Effector CD8-positive, alpha-beta T cell (primary cell): ENCODE data around the gene TMEM130.

Source experiments
- DNase-seq: peaks from one replicate; lab custom pipeline; 2025; lab: John Stamatoyannopoulos, UW

Gene TMEM130

DNA sequence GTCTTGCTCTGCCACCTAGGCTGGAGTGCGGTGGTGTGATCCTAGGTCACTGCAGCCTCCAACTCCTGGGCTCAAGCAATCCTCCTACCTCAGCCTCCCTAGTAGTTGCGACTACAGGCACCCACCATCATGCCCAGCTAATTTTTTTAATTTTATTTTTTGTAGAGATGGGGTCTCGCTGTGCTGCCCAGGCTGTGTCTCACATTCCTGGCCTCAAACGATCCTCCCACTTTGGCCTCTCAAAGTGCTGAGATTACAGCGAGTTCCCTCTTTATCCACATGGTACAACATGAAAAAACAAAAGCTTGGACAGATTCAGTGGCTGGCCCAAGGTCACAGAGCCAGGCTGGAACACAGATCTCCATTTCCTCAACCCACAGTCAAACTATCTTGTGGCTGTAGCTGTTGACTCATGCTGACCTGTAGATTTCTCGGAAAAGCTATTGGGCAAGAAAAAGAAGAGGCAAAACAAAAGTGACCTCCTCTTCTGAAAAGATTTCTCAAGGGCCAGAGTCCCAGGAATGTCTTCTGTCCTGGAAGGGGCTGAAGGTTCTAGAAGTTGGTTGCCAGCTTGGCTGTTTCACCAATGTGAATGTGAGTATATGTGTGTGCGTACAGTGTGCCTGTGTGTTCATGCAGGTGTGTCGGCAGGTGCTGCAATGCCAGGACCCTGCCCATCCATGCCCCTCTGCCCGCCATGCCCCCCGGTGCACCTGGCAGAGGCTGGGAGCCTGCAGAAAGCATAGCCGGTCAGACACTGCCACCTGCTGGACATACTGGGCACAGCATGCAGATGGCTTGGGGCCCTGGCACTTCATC lies 28.4 kb downstream of the TMEM130 start:
- peak; percentile 64 for DNase-seq

- no peak for DNase-seq
These were observed 29.1 kb downstream of the TMEM130 start for GRCh38 chr7:98840722-98841121.

DNA sequence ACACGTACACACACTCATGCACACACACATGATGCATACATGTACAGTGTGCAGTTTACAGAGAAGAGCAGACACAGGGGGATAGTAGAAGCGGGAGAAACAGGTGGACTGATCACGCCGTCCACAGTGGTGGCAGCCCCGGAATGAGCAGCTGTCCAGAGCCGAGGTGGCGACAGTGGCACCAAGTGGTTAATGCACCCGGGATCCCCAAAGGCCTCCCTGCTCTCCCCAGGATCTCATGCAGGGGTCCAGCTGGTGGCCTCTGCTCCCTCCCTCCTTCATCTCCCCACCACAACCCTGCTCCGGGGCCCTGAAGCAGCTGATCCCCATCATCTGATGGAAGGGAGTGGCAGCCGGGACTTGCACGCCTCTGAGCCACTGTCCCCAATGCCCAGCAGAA lies 29.7 kb downstream of the TMEM130 start:
- no peak for DNase-seq

GRCh38 chr7:98837630-98837972 lies 32.2 kb downstream of the TMEM130 start:
- no peak for DNase-seq

DNA sequence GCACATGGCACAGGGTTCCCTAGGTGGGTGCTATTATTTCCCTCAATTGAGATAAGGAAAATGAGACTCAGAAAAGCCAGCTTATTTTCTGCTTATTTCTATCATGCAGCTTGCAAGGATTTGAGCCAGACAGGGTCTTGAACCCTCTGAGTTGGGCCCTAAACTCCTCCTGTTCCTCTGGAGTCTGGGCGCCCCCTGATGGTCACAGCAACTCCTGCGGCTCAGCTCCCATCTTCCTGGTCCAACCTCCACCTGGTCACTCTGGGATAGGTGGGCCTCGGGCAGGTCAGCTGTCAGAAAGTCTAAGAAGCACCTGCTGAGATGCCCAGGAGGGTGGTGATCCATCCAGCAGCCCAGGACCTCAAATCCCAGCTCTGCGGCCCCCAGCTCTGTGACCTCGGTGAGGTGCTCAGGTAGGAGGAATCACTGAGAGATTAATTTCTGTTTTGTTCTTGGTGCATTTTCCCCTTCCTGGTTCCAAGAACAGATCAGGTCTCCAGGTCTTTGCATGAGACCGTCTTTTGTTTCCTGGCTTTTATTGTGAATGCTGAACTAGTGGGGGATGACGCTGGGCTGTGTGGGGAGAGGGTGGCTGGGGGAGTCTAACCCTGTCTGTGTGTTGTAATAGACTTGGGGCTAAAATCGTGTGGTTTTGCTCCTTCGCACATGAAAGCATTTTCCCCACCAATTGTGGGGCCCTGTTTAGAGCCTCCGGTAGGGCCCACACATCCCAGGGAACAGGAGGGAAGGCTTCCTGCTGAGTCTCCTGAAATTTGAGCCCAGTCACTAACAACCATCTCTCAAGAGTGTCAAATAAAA lies 32.8 kb downstream of the TMEM130 start:
- DNase-seq = no peak

- no peak for DNase-seq
These were observed 34.9 kb downstream of the TMEM130 start for GRCh38 chr7:98834949-98835348.

DNA sequence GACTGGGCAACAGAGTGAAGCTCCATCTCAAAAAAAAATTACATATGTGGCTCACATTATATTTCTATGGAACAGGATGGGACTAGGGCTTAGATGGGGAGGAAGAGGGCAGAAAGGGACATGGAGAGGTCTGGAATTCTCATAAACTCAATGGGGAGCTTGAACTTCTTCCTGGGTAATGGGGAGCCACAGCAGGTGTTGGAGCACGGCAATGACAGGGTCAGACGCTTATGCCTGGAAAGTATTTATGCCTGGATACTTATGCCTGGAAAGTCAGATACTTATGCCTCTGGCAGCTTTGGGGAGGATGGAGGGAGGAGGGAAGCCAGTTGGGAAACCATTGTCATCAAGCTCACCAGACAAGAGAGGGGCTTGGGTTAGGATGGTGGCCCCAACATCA lies 36.8 kb downstream of the TMEM130 start:
- no peak for DNase-seq

DNA sequence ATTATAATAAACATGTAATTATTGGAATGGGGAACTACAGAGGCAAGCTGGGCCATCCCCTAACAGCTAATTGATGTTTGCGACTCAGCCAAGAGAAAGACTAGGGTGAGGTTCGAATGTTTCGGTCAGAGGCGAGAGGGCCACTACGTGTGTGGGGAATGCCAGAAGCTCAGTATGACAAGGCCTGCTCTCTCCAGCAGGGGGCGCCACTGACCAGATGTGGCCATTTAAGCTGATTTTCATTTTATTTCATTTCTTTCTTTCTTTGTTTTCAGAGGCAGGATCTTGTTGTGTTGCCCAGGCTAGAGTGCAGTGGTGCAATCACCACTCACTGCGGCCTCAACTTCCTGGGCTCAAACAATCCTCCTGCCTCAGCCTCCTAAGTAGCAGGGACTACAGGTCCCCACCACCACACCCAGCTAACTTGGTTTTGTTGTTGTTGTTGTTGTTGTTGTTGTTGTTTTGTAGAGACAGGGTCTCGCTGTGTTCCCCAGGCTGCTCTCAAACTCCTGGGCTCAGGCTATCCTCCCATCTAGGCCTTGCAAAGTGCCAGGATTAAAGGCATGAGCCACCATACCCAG lies 38.1 kb downstream of the TMEM130 start:
- DNase-seq = peak; percentile 15

- no peak for DNase-seq
These were observed 38.8 kb downstream of the TMEM130 start for GRCh38 chr7:98830972-98831548.

GRCh38 chr7:98828368-98828767 lies 41.4 kb downstream of the TMEM130 start:
- no peak for DNase-seq

DNA sequence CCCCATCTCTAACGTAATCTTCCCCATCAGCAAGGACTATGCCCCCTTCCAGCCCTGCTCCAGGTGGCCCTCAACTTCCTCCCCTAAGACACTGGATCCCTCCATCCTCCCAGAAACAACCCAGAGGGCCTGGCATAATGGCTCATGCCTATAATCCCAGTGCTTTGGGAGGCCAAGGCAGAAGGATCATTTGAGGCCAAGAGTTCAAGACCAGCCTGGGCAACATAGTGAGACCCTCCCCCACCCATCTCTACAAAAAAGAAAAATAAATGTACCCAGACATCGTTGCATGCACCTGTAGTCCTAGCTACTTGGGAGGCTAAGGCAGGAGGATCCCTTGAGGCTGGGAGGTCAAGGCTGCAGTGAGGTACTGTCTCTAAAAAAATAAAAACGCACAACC lies 42.6 kb downstream of the TMEM130 start:
- DNase-seq = no peak

DNA sequence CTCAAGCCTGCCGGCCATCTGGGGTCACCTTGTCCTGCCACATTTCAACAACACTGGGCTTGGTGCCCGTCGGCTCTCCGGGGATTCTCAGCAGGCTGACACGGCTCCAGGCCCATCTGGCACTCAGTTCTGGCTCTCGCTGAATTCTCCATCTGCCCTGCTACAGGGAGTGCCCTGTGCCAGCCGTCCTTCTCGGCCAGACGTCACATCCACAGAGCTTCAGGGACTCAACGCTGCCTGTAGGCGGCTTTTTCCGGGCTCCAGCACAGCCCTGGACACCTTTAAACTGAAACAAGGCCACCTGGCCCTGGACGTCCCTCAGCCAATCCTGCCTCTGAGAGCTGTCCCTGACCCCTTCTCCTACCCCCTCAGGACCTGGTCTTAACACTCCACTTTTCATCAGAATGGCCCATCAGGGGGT lies 43.0 kb downstream of the TMEM130 start:
- DNase-seq = no peak

GRCh38 chr7:98826387-98826786 lies 43.4 kb downstream of the TMEM130 start:
- DNase-seq = no peak

DNA sequence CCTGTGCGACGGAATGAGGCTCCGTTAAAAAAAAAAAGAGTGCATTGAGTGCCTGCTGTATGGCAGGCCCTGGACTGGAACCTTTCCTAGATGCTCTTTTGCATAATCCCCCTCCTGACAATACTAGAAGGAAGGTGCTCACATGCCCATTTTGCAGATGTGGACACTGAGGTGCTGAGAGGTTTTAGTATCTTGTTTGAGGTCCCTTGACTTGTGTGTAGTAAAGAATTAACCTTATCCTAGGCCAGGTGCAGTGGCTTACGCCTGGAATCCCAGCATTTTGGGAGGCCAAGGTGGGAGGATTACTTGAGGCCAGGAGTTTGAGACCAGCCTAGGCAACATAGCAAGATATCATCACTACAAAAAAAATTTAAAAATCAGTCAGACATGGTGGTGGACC lies 46.6 kb downstream of the TMEM130 start:
- DNase-seq = no peak

DNA sequence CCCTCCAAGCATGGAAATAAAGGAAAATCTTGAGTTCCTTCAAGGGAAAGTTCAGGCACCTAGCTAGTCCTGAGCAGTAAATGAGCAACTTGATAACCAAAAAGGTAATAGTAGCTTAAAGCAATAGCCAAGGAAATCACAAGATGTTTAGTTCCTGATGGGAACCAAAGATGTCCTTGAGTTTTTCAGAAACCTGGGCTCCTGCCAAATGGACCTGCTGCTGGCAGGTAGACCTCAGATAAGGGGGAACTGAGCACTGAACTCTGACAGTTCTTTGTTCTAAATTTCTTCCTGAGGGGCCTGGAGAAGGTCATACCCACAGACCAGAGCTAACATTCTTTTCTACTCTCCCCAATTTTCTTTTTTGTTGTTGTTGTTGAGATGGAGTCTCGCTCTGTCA lies 48.5 kb downstream of the TMEM130 start:
- DNase-seq = no peak

- DNase-seq = no peak
These were observed 52.7 kb downstream of the TMEM130 start for GRCh38 chr7:98816967-98817710.

GRCh38 chr7:98816241-98816640 lies 53.6 kb downstream of the TMEM130 start:
- DNase-seq = no peak

DNA sequence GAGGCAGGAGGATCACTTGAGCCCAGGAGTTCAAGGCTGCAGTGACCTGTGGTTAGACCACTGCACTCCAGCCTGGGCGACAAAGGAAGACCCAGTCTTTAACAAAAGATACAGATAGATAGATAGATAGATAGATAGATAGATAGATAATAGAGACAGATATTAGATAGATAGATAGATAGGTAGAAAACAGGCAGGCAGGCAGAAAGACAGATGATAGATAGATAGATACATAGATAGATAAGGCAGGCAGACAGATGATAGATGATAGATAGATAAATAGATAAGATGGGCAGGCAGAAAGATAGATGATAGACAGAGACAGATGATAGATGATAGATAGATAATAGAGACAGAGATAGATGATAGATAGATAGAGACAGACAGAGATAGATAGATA lies 54.5 kb downstream of the TMEM130 start:
- no peak for DNase-seq

DNA sequence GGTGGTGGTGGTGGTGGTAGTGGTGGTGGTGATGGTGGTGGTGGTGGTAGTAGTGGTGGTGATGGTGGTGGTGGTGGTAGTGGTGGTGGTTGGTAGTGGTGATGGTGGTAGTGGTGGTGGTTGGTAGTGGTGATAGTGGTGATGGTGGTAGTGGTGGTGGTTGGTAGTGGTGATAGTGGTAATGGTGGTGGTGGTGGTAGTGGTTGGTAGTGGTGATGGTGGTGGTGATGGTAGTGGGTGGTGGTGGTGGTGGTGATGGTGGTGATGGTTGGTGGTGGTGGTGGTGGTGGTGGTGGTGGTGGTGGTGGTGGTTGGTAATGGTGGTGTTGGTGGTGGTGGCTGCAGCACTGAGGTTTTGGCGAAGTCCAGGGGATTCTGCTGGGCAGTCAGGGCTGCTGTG lies 58.5 kb downstream of the TMEM130 start:
- DNase-seq = no peak

DNA sequence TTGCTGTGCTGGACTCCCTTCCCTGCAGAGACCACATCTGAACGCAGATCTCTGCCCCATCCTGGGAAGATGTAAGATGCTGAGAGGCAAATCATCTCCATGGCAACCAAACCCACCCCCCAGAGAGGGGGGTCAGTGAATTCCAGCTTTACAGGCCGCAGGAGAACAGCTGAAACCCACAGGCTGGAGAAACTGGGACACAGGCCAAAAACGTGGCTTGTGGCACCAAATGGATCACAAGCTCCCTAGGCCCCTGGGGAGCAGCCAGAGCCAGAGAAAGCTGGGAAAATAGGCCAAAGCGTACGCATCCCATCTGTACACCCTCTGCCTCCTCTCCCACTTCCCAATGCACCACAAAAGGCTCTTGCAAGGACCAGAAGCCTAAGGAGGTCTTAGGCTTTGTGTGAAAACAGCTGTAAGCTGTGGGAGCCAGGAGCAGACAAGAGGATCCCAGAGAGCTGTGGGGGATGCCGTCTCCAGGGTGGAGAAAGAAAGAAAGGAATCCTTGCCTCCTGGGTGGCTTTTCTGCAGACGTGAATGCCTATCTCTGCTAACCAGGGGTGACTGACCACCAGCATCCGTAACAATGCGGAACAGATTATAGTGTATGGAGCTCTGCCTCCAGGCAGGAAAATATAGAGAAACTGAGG lies 59.5 kb downstream of the TMEM130 start:
- no peak for DNase-seq

GRCh38 chr7:98808751-98809460 lies 60.9 kb downstream of the TMEM130 start:
- DNase-seq = no peak
